Thyroid gland (tissue), 4 donors: ENCODE data around the gene KRT86. TPM values are rescaled to one million over a fixed set of nuclear protein-coding genes. Genes with fewer than 3 reads are reported as not detected.

Experiments
- DNase-seq, 2 donors: peaks; one replicate each; pipeline ENCODE4 v3.0.0-alpha.2; 2019
- H3K27ac ChIP-seq, 3 donors: fragments of 200-600 bp; sonication (generic); 1 replicate in 2 of 3; 2 replicates in 1 of 3; pipeline ENCODE4 v1.5.1; 2016 to 2019; ENCODE audit warnings: mild to moderate bottlenecking in 1 of 3, moderate library complexity in 1 of 3
- H3K27me3 ChIP-seq: fragments of 200-600 bp; sonication (generic); one replicate; pipeline ENCODE4 v1.5.1; 2019
- H3K36me3 ChIP-seq, 2 donors: fragments of 200-600 bp; sonication (generic); one replicate each; pipeline ENCODE4 v1.5.1; 2016 to 2019
- H3K4me1 ChIP-seq, 2 donors: fragments of 200-600 bp; sonication (generic); one replicate each; pipeline ENCODE4 v1.5.1; 2017 to 2019
- H3K4me3 ChIP-seq, 3 donors: fragments of 200-600 bp; sonication (generic); replicated peaks in 1 of 3; 1 replicate in 2 of 3; 2 replicates in 1 of 3; pipeline ENCODE4 v1.5.1; 2016; ENCODE audit warnings: mild to moderate bottlenecking in 1 of 3
- H3K9me3 ChIP-seq: fragments of 200-600 bp; sonication (generic); one replicate; pipeline ENCODE4 v1.5.1; 2017
- POLR2A ChIP-seq, 2 donors: fragments of 450-650 bp; IDR thresholded peaks; one replicate each; pipeline ENCODE4 v1.6.1; 2017; ENCODE audit warnings: antibody characterized with exemption in 2 of 2, mild to moderate bottlenecking in 2 of 2, moderate library complexity in 1 of 2
- WGBS, 2 donors: methylation state at CpG; one replicate each; pipeline ENCODE4 v1.1.5; 2017; 5-methylcytosine and 5-hydroxymethylcytosine counted together
- intact Hi-C: fragments of 100-400 bp; cut with DNase I; formaldehyde crosslinking; loops from one replicate; pipeline ENCODE4 v1.15.1; 2023
- total RNA-seq, 4 donors: library from RNA; depleted of rRNA; stranded (reverse); fragments of >200 nt; gene quantifications; one replicate each; pipeline ENCODE4 v1.2.3, GENCODE V29; 2016
- TF ChIP-seq, protein P1 (sequence below), 6 experiments: fragments of 200-600 bp in 3 of 6; fragments of 450-650 bp in 3 of 6; sonication (generic) in 3 of 6; IDR thresholded peaks; one replicate each; pipeline ENCODE4 v1.5.1; 2016 to 2019; ENCODE audit warnings: antibody characterized with exemption in 6 of 6, mild to moderate bottlenecking in 2 of 6, inconsistent platforms in 1 of 6, moderate library complexity in 1 of 6

The KRT86 gene
- total RNA-seq, 4 donors from 2014 or later, result 0.13 to 1.1 (median 0.42) TPM

DNA sequence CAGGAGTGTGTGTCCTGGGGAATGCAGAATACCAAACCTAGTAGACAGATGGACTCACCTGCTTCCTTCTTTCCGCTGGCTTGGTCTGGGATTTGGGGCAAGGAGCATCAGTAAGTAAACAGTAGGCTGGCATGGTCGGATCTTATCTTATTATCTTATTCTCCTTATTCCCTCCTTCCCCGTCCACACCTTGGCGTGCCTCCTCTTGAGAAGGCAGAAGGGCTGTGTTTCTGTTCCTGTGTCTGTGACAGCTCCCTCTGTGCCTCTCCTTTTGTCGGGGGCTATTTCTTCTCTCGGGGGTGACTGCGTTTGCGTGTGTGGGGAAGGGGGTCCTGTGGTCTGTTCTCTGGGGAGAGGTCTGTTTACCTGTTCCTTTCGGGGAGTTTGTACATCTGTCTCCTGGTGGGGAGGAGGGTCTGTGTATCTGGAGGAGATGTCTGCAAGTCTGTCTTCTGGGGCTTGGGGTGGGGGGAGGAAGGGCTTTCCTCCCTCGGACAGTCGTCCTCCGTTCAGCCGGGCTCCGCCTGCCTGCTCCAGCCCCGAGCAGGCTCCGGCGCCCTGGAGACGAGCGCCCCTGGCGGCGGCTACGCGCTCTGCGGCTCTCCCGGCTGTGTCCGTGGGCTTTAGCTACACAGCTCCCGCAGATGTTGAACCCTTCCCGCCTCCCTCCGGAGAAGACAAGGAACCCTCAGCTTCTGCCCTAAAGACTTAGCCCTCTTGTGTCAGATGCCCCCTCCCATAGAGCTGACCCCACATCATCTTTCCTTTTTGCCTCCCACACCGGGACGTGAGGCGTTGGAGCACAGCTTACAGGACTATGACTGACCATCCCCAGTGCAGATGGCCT, 4.4 kb downstream of the KRT86 start:
- Histone ChIP-seq H3K4me3 (no peak overlapping the region), H3K27ac (peak overlapping the region; percentile 97 to 99 (median 98)), H3K36me3 (no peaks in the 10 kb centered on the region), H3K4me1 (peaks cover 31 to 44% of the 10 kb centered on the region in 2 donors), H3K9me3 (no peaks in the 10 kb centered on the region), H3K27me3 (no peaks in the 10 kb centered on the region)
- WGBS, 2 donors, result 19 to 27% methylated on average over 24 to 32 of the region's 32 CpGs
- intact Hi-C loops, result no loop called here
- DNase-seq, result peak; percentile 84 to 85
- TF ChIP-seq, protein P1, sequence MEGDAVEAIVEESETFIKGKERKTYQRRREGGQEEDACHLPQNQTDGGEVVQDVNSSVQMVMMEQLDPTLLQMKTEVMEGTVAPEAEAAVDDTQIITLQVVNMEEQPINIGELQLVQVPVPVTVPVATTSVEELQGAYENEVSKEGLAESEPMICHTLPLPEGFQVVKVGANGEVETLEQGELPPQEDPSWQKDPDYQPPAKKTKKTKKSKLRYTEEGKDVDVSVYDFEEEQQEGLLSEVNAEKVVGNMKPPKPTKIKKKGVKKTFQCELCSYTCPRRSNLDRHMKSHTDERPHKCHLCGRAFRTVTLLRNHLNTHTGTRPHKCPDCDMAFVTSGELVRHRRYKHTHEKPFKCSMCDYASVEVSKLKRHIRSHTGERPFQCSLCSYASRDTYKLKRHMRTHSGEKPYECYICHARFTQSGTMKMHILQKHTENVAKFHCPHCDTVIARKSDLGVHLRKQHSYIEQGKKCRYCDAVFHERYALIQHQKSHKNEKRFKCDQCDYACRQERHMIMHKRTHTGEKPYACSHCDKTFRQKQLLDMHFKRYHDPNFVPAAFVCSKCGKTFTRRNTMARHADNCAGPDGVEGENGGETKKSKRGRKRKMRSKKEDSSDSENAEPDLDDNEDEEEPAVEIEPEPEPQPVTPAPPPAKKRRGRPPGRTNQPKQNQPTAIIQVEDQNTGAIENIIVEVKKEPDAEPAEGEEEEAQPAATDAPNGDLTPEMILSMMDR (IDR thresholded peaks at IDR 0.05), result peak; percentile 60 to 98 (median 94)
- TF ChIP-seq POLR2A (IDR thresholded peaks at IDR 0.05), result peak in 1 of 2 donors; percentile 76

DNA sequence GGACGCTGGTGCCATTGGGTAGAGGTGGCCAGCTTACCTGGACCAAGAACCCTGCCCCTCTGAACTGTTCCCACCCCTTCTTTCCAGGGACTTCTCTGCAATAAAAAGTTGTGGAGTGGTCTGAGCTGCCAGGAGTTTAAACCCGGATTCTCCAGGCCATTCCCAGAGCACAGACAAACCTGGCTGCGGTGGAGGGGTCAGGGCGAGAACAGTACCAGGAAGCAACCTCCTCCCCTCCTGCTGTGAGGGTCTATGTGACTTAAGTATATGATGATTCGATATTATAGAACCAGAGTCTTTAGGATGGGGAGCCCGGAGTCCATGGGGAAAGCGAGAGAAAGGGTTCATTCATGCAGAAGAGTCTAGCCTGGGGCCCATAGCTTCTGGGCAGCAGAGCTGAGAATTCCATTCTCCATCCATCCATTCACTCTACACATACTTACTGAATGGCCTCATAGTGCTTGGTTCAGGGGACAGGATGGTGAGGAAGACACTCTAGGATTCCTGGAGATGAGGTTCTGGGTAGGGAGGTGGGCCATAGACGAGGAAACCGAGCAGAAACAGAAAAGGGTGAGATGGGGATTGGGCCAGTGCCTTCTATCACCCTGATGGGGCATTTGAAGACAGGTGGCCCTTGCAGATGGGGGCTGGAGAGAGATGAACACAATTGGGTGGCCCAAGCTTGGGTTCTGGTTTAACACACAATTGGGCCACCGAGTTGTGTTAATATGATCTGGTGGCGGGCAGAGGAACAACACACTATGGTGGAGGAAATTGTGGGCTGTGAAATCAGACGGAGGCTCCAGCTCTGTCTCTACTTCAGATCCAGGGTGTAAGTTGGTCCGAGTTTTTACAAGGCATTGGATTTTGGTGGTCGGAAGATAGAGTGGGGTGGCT, 5.2 kb downstream of the KRT86 start:
- Histone ChIP-seq H3K4me1 (peaks cover 31 to 44% of the 10 kb centered on the region in 2 donors), H3K27me3 (no peaks in the 10 kb centered on the region), H3K36me3 (no peaks in the 10 kb centered on the region), H3K27ac (peak overlapping the region; percentile 97 to 99 (median 98)), H3K9me3 (no peaks in the 10 kb centered on the region), H3K4me3 (no peak overlapping the region)
- intact Hi-C loops, result no loop called here
- TF ChIP-seq, protein P1 (IDR thresholded peaks at IDR 0.05), result peak in 1 of 6 experiments; percentile 18
- no peak for TF ChIP-seq POLR2A (IDR thresholded peaks at IDR 0.05)
- peak in 1 of 2 donors; percentile 35 for DNase-seq
- WGBS, 2 donors, result 86 to 93% methylated on average over 13 to 14 of the region's 14 CpGs

DNA sequence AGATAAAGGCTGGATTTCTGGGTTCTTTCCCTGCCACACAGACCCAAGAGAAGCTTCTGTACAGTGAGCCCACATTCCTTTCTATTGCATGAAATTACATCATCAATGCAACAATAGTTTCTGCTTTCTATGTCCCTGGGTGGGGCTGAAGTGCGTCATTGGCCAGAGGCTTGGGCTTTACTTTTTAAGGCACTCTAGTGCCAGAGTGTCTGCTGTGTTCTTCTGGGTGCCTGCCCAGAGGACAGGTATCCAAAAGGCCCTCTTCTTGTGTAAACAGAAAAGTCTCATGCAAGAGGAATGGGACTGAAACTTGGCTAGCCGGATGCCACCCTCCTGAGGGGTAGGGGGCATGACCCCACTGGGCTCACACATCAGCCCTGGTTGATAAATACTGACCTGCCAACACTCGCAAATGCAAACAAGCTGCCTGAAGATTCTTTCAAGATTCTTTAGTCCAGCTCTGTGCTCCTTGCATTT, 5.9 kb downstream of the KRT86 start:
- peak overlapping the region; percentile 97 to 99 (median 98) for H3K27ac ChIP-seq
- H3K4me3 ChIP-seq, result no peak overlapping the region
- 19 to 30% methylated on average over 3 of the region's 3 CpGs for WGBS, 2 donors
- DNase-seq, result peak; percentile 96
- H3K9me3 ChIP-seq, result no peaks in the 10 kb centered on the region
- TF ChIP-seq, protein P1 (IDR thresholded peaks at IDR 0.05), result no peak
- peak in 1 of 2 donors; percentile 68 for TF ChIP-seq POLR2A (IDR thresholded peaks at IDR 0.05)
- intact Hi-C loops, result no loop called here
- no peaks in the 10 kb centered on the region for H3K36me3 ChIP-seq
- peaks cover 31 to 44% of the 10 kb centered on the region in 2 donors for H3K4me1 ChIP-seq
- H3K27me3 ChIP-seq, result no peaks in the 10 kb centered on the region

DNA sequence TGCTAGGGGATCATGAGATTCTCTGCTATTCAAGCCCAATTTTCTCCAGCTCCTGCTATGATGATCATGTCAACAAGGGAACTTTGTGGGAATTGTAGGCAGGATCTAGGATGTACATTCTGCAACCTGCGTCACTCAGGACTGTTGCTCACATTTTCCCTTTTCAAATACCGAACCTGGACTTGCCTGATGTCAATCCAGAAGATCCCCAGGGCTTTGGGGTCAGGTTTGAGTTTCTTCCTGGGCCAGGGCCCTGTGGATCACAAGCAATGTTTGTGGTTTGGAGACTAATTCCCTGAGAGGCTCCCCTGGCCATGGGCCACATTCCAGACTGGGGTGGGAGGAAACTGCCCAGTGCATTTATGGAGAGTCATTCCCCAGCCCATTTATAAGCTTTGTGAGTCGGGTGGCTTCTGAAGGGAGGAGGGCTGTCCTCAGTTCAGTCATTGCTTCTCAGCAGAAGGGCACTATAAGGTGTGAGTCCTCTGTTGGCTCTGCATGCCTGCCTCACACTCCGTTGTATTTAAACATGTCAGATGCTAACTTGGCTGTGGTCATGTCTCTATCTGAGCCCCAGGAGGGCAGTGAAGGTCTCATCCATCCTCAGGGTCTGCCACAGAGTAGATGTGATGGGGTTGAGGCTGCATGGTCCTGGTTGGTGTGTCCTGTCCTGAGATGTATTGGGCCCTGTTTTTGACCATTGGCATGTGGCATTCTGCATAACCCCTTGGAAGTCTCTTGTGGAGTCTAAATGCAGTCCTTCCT, 6.5 kb downstream of the KRT86 start:
- TF ChIP-seq, protein P1 (IDR thresholded peaks at IDR 0.05), result no peak
- peak in 1 of 2 donors; percentile 42 for TF ChIP-seq POLR2A (IDR thresholded peaks at IDR 0.05)
- H3K9me3 ChIP-seq, result no peaks in the 10 kb centered on the region
- WGBS, 2 donors, result 38 to 58% methylated on average over 4 of the region's 4 CpGs
- H3K4me1 ChIP-seq, result peaks cover 31 to 44% of the 10 kb centered on the region in 2 donors
- intact Hi-C loops, result no loop called here
- no peak overlapping the region for H3K4me3 ChIP-seq
- no peaks in the 10 kb centered on the region for H3K36me3 ChIP-seq
- peak; percentile 77 to 84 for DNase-seq
- H3K27me3 ChIP-seq, result no peaks in the 10 kb centered on the region
- H3K27ac ChIP-seq, result peak overlapping the region; percentile 97 to 99 (median 98)
